HUES6 (cell line): ENCODE measurements around the gene COL27A1.

Source experiments
- H3K27ac ChIP-seq: 2 replicates; pipeline ENCODE4 v1.7.0; 2013; ENCODE audit warnings: low read depth, mild to moderate bottlenecking, low read length, inconsistent platforms
- H3K27me3 ChIP-seq: 2 replicates; pipeline ENCODE4 v1.6.1; 2013; ENCODE audit warnings: low read length; ENCODE audit not compliant: control insufficient read depth, insufficient read depth
- H3K36me3 ChIP-seq: 2 replicates; pipeline ENCODE4 v1.6.1; 2013; ENCODE audit warnings: low read length; ENCODE audit not compliant: control insufficient read depth, insufficient read depth
- H3K4me1 ChIP-seq: 2 replicates; pipeline ENCODE4 v1.6.1; 2013; ENCODE audit warnings: low read length; ENCODE audit not compliant: control insufficient read depth, insufficient read depth
- H3K4me3 ChIP-seq: 2 replicates; pipeline ENCODE4 v1.5.1; 2013; ENCODE audit warnings: low read depth, low read length
- H3K9ac ChIP-seq: one replicate; pipeline ENCODE4 v1.6.1; 2013; ENCODE audit warnings: mild to moderate bottlenecking, low read length
- H3K9me3 ChIP-seq: 2 replicates; pipeline ENCODE4 v1.6.1; 2013; ENCODE audit warnings: low read depth, low read length; ENCODE audit not compliant: control insufficient read depth, insufficient read depth

COL27A1 gene

GRCh38 chr9:114287001-114287762, 131.8 kb downstream of the COL27A1 start:
- H3K27ac ChIP-seq = no peak overlapping the region
- no peaks in the 10 kb centered on the region for H3K9me3 ChIP-seq
- peaks cover 15% of the 10 kb centered on the region for H3K36me3 ChIP-seq
- peaks cover 23% of the 10 kb centered on the region for H3K4me1 ChIP-seq
- H3K9ac ChIP-seq = no peak overlapping the region
- no peaks in the 10 kb centered on the region for H3K27me3 ChIP-seq
- H3K4me3 ChIP-seq = no peak overlapping the region

GRCh38 chr9:114287763-114288192, 132.4 kb downstream of the COL27A1 start:
- Histone ChIP-seq H3K36me3 (peaks cover 21% of the 10 kb centered on the region), H3K27me3 (no peaks in the 10 kb centered on the region), H3K4me3 (no peak overlapping the region), H3K9ac (no peak overlapping the region), H3K9me3 (no peaks in the 10 kb centered on the region), H3K27ac (no peak overlapping the region), H3K4me1 (peaks cover 23% of the 10 kb centered on the region)

- Histone ChIP-seq H3K27ac (no peak overlapping the region), H3K4me3 (no peak overlapping the region), H3K4me1 (peaks cover 23% of the 10 kb centered on the region), H3K9me3 (no peaks in the 10 kb centered on the region), H3K36me3 (peaks cover 27% of the 10 kb centered on the region), H3K27me3 (no peaks in the 10 kb centered on the region), H3K9ac (no peak overlapping the region)
Observed at GRCh38 chr9:114288193-114289091, 133.1 kb downstream of the COL27A1 start.

DNA sequence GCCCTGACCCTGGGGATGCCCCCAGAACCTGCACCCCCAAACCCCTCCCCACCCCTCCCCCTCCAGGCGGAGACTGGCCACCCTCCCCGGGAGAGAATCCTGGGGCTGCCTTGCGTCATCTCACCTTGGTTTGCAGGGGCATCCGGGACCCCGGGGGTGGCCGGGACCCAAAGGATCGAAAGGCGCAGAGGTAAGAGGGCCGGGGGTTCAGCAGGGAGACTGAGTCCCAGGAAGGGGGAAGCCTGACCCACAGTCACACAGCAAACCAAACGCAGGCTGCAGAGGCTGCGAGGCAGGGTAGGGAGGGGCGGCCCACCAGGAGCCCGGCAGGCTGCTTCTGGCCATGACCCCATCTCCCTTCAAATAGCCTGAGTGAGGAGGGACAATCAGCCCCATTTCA, 133.8 kb downstream of the COL27A1 start:
- peaks cover 30% of the 10 kb centered on the region for H3K36me3 ChIP-seq
- H3K4me3 ChIP-seq = no peak overlapping the region
- peaks cover 23% of the 10 kb centered on the region for H3K4me1 ChIP-seq
- no peak overlapping the region for H3K9ac ChIP-seq
- H3K27me3 ChIP-seq = no peaks in the 10 kb centered on the region
- H3K9me3 ChIP-seq = no peaks in the 10 kb centered on the region
- no peak overlapping the region for H3K27ac ChIP-seq

- no peaks in the 10 kb centered on the region for H3K27me3 ChIP-seq
- no peak overlapping the region for H3K27ac ChIP-seq
- no peak overlapping the region for H3K4me3 ChIP-seq
- no peak overlapping the region for H3K9ac ChIP-seq
- peaks cover 6% of the 10 kb centered on the region for H3K9me3 ChIP-seq
- peaks cover 34% of the 10 kb centered on the region for H3K36me3 ChIP-seq
- H3K4me1 ChIP-seq = peaks cover 23% of the 10 kb centered on the region
Observed at GRCh38 chr9:114289571-114290481, 134.5 kb downstream of the COL27A1 start.

GRCh38 chr9:114290561-114290986, 135.2 kb downstream of the COL27A1 start:
- peaks cover 36% of the 10 kb centered on the region for H3K36me3 ChIP-seq
- no peaks in the 10 kb centered on the region for H3K27me3 ChIP-seq
- H3K27ac ChIP-seq = no peak overlapping the region
- H3K4me1 ChIP-seq = peaks cover 17% of the 10 kb centered on the region
- no peak overlapping the region for H3K4me3 ChIP-seq
- H3K9me3 ChIP-seq = peaks cover 12% of the 10 kb centered on the region
- no peak overlapping the region for H3K9ac ChIP-seq

- H3K27ac ChIP-seq = no peak overlapping the region
- H3K9me3 ChIP-seq = peaks cover 15% of the 10 kb centered on the region
- H3K27me3 ChIP-seq = no peaks in the 10 kb centered on the region
- peaks cover 41% of the 10 kb centered on the region for H3K36me3 ChIP-seq
- no peak overlapping the region for H3K9ac ChIP-seq
- peaks cover 14% of the 10 kb centered on the region for H3K4me1 ChIP-seq
- H3K4me3 ChIP-seq = no peak overlapping the region
Observed at GRCh38 chr9:114291064-114291474, 135.7 kb downstream of the COL27A1 start.

GRCh38 chr9:114291886-114292590, 136.7 kb downstream of the COL27A1 start:
- peaks cover 15% of the 10 kb centered on the region for H3K9me3 ChIP-seq
- H3K9ac ChIP-seq = no peak overlapping the region
- H3K4me1 ChIP-seq = peaks cover 14% of the 10 kb centered on the region
- H3K4me3 ChIP-seq = no peak overlapping the region
- no peak overlapping the region for H3K27ac ChIP-seq
- H3K27me3 ChIP-seq = no peaks in the 10 kb centered on the region
- peaks cover 51% of the 10 kb centered on the region for H3K36me3 ChIP-seq

GRCh38 chr9:114294664-114295063, 139.3 kb downstream of the COL27A1 start:
- Histone ChIP-seq H3K9me3 (peaks cover 15% of the 10 kb centered on the region), H3K9ac (no peak overlapping the region), H3K4me1 (no peaks in the 10 kb centered on the region), H3K36me3 (peaks cover 69% of the 10 kb centered on the region), H3K27me3 (no peaks in the 10 kb centered on the region), H3K27ac (no peak overlapping the region), H3K4me3 (no peak overlapping the region)

GRCh38 chr9:114296338-114296737, 141.0 kb downstream of the COL27A1 start:
- Histone ChIP-seq H3K27ac (no peak overlapping the region), H3K36me3 (peaks cover 79% of the 10 kb centered on the region), H3K4me1 (no peaks in the 10 kb centered on the region), H3K4me3 (no peak overlapping the region), H3K27me3 (no peaks in the 10 kb centered on the region), H3K9ac (no peak overlapping the region), H3K9me3 (peaks cover 15% of the 10 kb centered on the region)
